GM12872 (cell line): ENCODE results near the gene DGKD.

Experiments
- TF ChIP-seq, protein P1 (sequence below): IDR thresholded peaks from 3 replicates; pipeline ENCODE4 v1.5.1; 2011; ENCODE audit warnings: low read depth, mild to moderate bottlenecking, low read length, moderate library complexity; ENCODE audit not compliant: insufficient read depth

The DGKD gene

DNA sequence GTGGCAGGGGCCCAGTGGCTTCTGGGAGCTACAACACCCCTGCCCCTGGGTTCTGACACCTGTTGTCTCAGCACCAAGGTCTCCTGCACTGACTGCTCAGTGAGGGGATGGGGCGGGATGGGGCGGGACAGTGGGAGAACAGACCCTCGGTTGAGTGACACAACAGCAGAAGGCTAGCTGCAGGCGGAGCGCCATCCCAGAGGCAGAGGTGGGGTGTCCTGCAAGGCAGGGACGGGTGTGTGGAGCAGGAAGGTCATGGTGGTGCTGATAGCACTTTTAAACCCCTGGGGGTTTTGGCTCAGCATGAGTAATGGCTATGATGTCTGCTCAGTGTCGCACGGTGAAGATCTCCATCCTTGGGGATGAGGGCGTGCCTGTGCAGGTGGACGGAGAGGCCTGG lies 105.1 kb downstream of the DGKD start:
- TF ChIP-seq, protein P1, sequence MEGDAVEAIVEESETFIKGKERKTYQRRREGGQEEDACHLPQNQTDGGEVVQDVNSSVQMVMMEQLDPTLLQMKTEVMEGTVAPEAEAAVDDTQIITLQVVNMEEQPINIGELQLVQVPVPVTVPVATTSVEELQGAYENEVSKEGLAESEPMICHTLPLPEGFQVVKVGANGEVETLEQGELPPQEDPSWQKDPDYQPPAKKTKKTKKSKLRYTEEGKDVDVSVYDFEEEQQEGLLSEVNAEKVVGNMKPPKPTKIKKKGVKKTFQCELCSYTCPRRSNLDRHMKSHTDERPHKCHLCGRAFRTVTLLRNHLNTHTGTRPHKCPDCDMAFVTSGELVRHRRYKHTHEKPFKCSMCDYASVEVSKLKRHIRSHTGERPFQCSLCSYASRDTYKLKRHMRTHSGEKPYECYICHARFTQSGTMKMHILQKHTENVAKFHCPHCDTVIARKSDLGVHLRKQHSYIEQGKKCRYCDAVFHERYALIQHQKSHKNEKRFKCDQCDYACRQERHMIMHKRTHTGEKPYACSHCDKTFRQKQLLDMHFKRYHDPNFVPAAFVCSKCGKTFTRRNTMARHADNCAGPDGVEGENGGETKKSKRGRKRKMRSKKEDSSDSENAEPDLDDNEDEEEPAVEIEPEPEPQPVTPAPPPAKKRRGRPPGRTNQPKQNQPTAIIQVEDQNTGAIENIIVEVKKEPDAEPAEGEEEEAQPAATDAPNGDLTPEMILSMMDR, result no peak

DNA sequence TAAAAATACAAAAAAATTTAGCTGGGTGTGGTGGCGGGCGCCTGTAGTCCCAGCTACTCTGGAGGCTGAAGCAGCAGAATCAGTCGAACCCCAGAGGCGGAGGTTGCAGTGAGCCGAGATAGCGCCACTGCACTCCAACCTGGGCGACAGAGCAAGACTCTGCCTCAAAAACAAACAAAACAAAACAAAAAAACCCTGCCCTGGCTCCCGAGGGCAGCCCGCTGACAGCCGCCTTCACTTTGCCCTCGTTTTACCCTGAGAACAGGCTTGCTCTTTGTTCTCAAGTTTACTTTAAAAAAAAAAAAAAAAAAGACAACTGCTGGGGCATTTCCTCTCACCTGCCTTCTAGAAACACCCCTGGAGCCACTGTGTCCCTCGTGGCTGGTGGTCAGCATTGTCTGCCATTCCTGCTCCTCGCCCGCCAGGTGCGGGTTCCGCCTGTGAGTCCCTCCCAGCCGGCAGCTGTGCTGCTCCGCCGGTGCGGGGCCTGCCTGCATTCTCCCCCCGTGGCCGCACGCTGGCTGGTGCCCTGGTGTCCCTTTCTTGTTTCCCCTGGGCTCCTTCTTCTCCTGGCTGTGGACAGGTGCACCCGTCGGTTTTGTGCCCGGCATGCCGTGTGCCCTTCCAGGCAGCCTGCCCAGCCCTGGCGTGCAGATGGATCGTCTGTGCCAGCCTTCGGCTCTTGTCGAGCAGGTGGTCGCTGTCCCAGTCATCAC lies 106.6 kb downstream of the DGKD start:
- TF ChIP-seq, protein P1, result no peak

- TF ChIP-seq, protein P1, result no peak
Observed at GRCh38 chr2:233461481-233461891, 107.2 kb downstream of the DGKD start.

DNA sequence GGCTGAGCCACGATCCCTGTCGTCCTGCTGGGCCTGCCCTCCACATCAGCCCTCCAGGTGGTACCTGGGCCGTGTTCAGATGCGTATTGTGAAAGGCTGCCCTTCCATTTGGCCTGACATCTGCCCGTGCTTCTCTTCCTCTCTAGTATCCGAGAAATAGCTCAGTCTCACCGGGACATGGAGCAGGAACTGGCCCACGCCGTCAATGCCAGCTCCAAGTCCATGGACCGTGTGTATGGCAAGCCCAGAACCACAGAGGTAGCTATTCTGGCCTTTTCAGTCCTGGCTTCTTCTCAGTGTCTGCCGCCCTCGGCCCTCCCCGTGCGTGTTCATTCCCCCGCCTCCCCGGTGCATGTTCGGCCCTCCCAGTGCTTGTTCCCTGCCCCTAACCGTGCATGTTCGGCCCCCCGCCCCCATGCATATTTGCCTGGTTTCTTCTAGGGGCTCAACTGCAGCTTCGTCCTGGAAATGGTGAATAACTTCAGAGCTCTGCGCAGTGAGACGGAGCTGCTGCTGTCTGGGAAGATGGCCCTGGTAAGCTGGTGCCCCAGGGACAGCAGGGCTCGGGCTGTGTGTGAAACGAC lies 108.0 kb downstream of the DGKD start:
- TF ChIP-seq, protein P1, result no peak

DNA sequence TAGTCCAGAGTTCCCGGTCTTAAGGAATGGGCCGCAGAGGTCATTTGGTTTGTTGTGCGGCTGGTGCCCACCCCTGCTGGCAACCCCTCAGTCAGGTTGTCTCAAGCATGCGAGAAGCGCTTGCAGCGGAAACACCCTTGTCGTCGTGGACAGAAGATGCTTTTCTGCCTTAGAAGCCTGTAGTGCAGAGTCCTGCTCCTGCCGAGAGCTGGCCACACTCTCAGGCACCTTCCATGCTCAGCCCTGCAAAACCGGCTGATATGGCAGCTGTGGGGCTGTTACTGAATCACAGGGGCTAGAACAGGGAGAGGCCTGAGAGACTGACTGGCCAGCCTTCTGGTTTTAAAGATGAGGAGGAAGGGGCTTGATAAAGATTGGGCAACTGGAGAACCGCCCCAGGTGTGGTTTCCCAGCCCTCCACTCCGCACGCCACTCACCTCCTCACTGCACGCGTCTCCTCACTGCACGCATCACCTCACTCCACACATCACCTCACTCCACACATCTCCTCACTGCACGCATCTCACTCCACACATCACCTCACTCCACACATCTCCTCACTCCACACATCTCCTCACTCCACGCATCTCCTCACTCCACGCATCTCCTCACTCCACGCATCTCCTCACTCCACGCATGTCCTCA lies 108.7 kb downstream of the DGKD start:
- TF ChIP-seq, protein P1, result no peak

GRCh38 chr2:233463586-233463985 lies 109.3 kb downstream of the DGKD start:
- TF ChIP-seq, protein P1, result no peak

GRCh38 chr2:233464056-233464455 lies 109.8 kb downstream of the DGKD start:
- TF ChIP-seq, protein P1, result no peak
